T-helper 2 cell treated with Interferon-gamma antibody and Interleukin-4, amounts not matched to agents 100 ng/mL and 5 ng/mL, for 36 hours (primary cell): ENCODE data around the gene MRPL23. TPM values are rescaled to one million over a fixed set of nuclear protein-coding genes. Genes with fewer than 3 reads are reported as not detected.

Experiments used
- intact Hi-C: fragments of 100-400 bp; cut with micrococcal nuclease; formaldehyde crosslinking; loops from one replicate; pipeline ENCODE4 v1.15.1; 2023
- total RNA-seq: library from RNA; stranded (reverse); gene quantifications from 2 replicates; pipeline ENCODE4 v1.2.3, GENCODE V29; 2022

Gene MRPL23
- total RNA-seq, 1 donor from 2014 or later = 73.8 TPM

DNA sequence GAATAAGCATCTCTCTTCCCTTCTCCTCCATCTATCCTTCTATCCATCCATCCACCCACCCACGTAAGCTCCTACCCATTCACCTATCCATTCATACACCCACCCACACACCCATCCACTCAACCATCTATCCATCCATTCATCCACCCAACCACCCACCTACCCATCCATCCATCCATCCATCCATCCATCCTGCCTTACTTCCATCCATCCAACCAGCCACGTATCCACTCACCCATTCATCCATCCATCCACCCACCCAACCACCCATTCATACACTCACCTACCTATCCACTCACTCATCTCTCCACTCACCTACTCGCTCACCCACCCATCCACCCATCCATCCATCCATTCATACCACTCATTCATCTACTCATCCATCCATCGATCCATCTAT, 14.5 kb upstream of the MRPL23 start:
- intact Hi-C loops = no loop called here

DNA sequence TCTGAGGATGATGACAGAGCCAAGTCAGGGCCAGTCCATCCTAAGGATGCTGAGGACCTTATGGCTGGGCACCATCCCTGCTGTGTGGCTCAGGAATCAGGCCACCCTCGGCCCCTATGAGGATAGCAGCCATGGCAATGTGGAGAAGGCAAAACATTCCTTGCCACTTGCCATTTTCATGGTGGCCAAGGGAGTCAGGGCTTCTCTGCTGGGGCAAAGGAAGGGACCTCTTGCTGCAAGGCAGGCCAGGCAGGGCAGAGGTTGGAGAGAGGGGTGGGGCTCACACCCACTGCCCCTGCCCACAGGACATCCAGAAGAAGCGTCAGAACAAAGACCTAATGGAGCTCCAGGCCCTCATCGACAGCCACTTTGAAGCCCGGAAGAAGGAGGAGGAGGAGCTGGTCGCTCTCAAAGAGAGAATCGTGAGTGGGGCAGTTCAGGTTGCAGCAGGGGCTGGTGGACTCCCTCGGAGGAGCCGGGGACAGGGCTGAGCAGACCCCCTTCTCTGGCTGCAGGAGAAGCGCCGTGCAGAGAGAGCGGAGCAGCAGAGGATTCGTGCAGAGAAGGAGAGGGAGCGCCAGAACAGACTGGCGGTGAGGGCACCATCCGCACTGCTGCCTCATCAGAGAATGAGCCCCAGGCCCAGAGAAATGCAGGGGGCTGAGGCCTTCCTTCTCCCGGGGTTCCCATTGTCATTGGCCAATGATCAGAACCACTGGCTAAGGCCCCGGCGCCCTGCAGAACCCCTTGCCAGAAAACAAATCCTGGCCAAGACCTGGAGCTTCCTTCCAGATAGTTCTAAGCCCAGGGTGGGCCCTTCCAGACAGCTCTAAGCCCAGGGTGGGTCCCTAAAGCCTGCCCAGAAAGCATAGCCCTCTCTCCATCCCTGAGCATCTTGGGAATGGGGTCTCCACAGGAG, 13.5 kb upstream of the MRPL23 start:
- intact Hi-C loops = no loop called here

DNA sequence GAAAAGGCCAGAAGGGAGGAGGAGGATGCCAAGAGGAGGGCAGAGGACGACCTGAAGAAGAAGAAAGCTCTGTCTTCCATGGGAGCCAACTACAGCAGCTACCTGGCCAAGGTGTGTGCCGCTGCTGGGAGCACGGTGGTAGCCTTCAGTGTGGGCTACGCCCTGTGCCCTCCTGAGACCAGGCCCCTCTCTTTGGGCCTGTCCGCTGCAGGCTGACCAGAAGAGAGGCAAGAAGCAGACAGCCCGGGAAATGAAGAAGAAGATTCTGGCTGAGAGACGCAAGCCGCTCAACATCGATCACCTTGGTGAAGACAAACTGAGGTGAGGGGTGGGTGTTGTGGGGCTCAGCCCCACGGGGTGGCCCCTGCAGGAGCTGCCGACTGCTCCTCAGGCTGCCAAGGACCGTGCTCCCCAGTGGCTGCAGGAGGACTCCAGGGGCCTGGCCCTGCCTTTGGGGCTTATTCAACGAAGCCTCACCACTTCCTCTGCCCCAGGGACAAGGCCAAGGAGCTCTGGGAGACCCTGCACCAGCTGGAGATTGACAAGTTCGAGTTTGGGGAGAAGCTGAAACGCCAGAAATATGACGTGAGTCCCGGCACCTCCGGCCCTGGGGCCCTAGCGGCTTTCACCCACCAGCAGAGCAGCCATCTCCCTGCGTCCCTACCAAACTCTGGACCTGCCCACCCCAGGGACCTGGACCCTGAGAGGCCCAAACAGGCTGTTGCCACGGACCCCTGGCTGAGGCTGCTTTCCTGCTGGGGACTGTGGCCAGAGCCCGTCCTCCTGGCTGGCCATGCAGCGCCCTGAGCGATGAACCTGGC, 12.6 kb upstream of the MRPL23 start:
- intact Hi-C loops = no loop called here

DNA sequence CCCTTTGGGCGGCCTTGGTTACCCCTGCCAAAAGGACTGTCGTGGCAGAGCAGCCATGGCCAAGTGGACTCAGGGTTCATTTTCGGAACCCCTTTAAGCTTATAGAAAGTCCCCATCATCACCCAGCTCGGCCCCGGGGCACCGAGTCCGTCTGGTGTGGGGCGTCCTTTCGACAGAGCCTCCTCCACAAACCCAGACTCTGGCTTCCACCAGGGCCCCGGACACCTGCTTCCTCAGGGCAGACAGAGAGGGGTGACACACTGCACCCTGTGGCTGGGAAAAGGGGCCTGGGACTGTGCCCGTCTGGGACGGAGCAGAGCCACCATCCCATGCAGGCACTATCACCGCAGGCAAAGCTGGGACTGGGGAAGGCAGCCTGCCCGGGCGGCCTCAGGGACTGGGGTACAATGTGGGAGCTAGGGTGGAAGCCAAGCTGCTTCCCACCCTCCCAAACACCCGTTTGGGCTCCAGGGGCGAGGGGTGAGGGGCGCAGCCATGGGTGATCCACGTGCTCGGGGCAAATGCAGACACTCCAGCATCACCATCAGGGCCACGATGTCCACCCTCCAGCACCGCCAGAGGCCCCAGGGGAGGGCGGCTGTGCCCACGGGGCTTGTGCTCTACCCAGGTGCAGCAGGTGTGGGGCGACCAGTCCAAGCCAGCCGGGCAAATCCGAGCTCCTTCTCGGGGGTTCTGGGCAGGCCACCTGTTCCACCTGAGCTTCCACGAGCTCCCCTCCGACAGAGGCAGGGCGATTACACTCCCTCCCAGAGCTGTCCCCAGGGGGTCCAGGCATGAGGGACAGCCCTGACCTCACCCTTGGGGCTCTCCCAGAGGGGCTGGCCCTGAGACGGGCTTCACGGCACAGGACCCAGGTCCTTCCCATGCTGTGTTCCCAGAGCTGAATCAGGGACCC, 11.7 kb upstream of the MRPL23 start:
- intact Hi-C loops = no loop called here

DNA sequence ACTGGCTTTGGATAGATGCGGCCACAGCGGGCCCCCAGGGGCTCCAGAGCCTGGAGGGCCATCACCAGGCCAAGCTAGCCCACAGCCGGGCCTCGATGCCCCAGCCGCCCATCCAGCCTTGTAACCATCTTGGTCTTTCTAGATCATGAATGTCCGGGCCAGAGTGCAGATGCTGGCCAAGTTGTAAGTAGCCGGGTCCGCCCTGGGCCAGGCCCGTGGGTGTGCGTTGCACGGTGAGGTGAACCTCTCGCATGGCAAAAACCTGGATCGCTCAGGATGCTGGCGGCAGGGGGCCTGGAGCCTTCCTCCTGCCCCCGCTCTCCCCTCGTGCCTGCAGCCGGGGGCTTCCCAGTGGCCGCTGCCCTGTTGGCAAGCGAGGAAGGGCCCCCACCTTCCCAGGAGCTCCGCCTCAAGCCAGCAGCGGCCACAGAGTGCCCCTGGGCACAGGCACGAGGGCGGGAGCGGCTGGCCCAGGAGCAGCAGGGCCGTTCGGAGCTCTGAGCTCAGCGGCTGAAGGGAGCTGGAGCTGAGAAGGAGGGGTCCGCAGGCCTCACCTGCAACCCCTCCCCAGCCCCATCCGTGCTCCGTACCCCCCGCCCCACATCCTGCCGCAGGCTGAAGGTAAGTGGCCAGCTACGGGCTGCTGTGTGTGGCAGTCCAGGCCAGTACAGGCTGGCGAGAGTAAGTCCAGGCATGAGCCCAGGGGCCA, 10.9 kb upstream of the MRPL23 start:
- intact Hi-C loops = no loop called here

DNA sequence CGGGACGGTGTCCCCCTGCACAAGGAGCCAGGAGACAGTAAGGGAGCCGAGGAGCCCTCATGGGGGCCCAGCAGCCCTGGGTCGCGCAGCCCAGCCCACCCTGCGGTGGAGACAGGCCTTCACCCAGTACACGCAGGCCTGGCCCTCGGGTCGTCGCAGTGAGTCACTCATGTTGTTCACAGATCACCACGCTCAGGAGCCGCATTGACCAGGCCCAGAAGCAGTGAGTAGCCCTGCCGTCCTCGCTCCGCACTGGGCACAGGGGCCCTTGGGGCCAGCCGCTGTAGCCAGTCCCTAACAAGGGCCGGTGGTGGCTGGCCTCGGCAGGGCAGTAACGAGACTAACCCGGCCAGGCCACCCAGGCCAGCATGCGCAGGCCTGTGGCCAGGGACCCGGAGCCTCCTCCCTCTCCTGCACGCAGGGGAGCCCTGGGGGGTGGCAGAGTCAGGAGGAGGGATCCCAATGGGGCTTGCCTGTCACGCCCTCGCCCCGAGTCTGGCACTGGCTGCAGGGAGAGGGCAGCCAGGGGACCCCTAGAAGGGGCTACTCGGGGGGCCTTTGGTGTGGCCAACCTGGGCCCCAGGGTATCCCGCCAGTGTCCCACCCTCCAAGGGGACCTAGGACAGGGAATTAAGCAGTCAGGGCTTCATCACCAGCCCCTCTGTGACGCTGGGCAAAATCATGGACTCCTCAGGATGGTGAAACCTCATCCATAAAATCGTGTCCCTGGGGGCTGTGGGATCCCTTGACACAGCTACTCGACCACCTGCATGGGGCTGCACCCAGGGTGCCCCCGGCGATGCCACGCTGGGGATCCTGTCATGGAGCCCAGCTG, 10.1 kb upstream of the MRPL23 start:
- intact Hi-C loops = no loop called here

DNA sequence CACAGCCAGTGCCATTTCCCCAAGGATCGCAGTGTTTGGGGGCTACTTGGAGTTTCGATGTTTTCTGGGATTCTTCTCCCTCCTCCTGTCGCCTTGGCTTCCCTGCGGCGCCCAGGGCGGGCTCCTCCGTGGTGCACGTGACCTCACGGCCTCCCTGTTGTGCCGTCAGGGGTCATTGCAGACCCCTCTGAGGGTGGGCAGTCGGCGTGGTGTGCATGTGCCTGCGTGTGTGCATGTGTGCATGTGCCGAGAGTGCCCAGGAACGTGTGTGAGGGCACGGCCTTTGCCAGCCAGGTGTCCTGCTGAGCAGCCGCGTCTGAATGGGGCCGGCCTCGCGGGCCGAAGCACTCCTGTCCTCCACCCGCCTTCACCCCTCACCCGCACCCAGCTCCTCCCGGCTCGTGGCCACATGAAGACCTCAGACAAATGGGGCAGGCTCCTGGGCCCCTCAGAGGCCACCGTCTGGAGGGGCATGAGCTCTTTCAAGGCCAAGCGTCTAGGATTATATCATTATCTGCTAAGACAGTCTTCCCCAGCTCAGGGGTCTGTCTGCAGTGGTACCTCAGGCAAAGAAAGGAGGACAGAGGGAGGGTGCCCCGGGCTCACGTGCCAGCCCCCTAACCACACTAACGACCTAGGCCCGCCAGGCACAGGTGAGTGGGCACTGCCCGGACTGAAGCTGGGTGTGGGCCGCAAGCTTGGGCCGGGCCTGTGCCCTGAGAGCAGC, 9.4 kb upstream of the MRPL23 start:
- intact Hi-C loops = no loop called here

DNA sequence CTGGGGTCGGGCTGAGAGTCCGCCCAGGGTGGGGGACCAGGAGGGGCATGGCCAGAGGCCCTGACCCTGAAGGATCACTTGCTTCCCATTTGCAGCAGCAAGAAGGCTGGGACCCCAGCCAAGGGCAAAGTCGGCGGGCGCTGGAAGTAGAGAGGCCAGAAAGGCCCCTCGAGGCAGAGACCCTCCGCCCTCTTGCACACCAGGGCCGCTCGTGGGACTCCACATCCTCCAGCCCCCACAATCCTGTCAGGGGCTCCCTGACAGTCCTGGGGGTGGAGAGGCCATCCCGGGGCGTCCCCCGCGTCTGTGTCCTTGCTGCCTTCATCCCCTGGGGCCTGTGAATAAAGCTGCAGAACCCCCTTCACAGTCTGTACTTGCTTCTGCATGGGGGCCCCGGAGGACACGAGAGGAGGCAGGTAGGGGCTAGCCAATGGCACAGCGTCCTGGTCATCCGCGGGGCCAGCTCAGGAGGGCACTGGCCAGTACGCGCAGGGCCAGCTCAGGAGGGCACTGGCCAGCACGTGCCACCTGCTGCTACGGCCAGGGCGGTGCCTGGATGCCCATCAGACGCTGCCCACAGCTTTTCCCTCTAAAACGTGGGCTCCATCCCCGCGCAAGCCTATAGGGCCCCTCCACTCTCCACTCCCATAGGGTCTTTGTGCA, 8.7 kb upstream of the MRPL23 start:
- intact Hi-C loops = loop anchor here (1.0 kb wide), 1 partner anchor 24 kb away; no protein-coding TSS in a partner anchor

DNA sequence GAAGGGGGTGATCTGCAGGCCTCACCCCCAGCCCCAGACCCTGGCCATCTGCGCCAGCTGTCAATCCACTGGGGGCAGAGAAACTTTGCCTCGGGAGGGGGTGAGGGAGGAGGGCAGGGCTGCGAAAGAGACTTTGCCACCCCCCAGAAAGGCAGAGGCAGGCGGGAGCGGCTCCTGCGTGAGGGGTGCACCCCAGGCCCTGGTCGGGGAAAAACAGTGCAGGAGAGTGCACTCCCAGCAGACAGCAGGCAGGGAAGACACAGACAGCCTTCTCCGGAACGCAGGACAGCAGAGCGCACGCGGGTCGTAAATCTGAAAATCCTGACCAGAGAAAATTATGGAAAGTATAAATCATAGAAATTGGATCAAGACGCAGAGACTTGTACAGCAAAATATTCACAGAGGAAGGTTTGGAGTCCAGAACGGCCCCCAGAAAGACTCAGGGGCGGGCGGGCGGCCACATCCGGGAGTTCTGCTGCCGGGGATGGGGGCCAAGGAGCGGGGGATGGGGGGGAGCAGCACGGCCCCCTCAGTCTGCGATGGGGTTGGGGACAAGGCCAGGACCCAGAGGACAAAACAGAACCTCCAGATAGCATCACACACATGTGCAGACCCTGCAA, 8.0 kb upstream of the MRPL23 start:
- intact Hi-C loops = loop anchor here (1.0 kb wide), 1 partner anchor 25 kb away; no protein-coding TSS in a partner anchor

DNA sequence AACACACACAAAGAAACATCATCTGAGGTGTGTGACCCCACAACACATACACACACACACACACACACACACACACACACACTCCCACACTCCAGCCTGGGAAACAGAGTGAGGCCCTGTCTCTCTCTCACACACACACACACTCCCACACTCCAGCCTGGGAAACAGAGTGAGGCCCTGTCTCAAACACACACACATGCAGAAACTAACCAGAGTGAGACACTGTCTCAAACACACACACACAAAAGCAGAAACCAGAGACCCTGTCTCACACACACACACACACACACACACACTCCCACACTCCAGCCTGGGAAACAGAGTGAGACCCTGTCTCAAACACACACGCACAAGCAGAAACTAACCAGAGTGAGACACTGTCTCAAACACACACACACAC, 7.3 kb upstream of the MRPL23 start:
- intact Hi-C loops = loop anchor here (1.0 kb wide), 1 partner anchor 25 kb away; no protein-coding TSS in a partner anchor

DNA sequence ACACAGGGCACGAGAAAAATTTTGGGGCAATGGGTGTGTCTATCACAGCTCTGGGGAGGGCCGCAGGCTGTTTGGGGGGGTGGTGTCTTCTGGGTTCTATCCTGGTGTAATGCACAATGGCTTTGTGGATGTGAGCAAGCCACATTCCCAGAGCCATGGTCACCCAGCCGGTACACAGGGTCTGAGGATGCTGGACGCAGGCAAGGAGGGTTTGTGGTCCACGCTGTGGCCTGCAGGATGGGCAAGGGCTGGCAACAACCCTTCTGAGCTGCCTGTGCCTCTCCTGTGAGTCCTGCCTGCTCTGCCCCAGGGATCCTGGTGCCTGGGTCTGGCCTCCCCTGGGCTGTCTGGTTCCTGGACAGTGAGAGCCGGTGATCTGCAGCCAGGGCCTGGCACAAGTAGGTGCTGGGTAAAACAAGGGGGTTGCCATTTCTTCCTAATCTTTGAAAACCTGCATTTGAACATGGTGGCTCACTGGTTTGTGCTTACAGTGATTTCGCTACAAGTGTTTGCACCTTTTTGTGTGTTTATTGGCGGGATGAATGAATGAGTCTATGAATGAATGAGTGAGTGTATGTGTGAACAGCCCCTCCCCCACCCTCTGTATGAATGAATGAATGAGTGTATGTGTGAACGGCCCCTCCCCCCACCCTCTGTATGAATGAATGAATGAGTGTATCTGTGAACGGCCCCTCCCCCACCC, 4.4 kb upstream of the MRPL23 start:
- intact Hi-C loops = no loop called here

DNA sequence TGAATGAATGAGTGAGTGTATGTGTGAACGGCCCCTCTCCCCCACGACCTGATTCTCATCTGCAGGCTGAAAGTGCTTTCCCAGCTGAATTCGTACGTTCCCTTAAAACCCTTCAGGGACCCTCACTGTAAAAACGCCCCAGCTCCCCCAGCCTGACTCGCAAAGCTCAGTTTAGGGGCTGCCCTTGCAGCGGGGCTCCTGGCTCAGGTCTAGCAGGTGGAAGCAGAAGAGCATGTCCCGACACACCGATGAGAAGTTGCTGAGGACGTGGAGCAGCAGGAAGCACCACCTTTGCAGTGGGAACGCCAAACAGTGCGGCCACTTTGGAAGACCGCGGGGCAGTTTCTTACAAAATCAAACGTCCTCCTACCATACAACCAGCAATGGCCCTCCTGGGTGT, 3.6 kb upstream of the MRPL23 start:
- intact Hi-C loops = no loop called here

DNA sequence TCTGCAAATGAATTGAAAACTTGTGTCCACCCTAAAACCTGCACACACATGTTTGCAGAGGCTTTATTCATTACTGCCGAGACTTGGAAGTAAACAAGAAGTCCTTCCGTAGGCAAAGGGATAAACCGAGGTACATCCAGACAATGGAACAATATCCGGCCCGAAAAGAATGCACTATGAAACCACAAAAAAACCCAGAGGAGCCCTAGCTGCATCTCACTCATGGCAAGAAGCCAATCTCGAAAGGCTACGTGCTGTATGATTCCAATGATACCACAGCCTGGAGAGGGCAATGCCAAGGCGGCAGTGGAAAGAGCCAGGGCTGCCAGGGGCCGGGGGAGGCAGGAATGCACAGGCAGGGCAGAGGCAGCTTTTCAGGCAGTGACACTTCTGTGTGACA, 3.2 kb upstream of the MRPL23 start:
- intact Hi-C loops = no loop called here

DNA sequence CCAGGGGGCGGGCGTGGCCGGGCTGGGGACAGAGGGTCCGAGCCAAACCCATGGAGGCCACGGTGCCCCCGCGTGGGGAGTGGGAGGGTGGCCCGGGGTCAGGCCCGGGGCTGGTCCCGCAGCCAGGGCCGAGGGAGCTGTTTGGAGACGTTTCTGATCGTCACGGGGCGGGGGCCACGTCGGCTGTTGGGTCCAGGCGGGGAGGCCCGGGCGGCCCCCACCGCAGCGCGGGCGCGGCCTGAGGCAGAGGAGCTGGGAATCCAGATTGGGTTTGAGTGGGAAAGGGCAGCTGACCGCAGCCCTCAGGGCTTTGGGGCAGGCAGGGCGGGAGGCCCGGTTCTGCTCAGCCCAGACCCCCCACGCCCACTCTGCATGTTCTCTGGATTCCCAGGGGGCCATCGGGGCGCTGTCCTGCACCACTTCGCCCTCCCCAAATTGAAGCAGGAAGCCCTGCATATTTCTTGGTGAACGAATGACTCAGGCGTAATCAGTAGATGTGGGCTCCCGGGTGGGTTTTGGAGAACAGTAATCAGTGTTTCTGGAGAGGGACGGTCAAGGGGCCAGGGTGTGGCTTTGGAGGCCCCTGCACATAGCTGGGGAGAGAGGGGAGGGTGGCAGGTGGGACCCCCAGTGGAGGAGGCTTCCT, 583 bp downstream of the MRPL23 start:
- intact Hi-C loops = no loop called here

DNA sequence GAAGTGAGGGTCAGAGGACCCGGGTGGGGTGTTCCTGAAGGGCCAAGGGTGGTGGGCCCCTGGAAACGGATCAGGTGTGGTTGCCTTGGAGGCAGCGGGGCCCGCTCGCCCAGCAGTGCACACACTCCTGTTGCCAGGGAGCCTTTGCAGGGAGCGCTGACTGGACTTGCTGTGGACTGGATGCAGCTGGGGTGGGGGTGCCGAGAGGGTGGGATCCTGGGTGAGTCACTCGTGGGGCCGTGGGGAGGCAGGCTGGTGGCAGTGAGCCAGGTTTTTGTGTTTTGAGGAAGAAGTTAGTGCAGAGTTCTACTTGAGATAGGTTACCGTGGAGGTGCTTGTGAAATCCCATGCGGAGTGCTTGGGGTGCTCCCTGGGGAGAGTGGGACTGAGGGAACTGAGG, 1.3 kb downstream of the MRPL23 start:
- intact Hi-C loops = no loop called here

DNA sequence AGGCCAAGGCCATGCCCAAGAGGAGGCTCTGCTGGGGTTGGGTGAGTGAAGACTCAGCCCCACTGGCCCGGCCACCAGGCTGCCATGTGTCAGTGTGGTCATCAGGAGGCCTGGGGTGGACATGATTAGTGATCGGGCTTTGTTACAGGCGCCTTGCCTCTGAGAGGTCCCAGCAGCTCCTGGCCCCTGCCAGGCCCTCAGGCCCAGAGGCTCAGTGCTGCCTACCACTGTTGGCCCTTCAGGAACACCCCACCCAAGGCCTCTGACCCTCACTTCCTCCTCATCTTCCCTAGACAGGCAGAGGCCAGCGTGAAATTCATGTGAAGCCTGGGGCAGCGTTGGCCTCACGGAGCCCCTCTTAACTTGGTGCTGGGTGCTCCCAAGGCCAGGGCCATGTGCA, 2.2 kb downstream of the MRPL23 start:
- intact Hi-C loops = no loop called here

DNA sequence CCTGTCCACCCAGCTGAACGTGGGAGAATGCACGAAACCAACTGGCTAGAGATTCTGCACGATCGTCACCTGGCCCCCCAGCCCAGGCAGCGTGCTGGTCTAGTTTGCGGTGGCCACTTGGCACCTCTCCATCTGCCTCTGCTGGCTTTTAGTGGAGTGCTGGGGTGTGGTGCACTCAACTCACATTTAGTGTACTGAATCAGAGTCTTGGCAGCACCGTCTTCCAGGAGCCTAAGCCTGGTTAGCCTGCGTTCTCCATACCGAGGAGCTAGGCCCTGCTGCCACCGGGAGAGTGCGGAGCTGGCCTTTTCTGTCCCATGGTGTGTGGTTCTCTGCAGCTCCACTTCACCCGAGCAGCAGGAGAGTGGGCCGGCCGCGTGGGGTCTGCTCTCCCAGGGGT, 2.8 kb downstream of the MRPL23 start:
- intact Hi-C loops = no loop called here
